GM23248 (cell line): ENCODE measurements around the gene POLG2. TPM values are rescaled to one million over a fixed set of nuclear protein-coding genes. Genes with fewer than 3 reads are reported as not detected.
A peak's percentile ranks its signal among the peaks of the same experiment; 100 is the strongest.
"Not testable (repeated sequence)": the region's sequence is repeated elsewhere in the genome, so short reads cannot be mapped to it uniquely, and the experiment has no call there.

Experiments
- DNase-seq: peaks from one replicate; pipeline ENCODE4 v3.0.0-alpha.2; 2015
- H2AFZ ChIP-seq: fragments of 200-600 bp; sonication (generic); 2 replicates; pipeline ENCODE4 v1.6.1; 2016; ENCODE audit warnings: antibody characterized with exemption
- H3F3A ChIP-seq: fragments of 200-600 bp; sonication (generic); 2 replicates; pipeline ENCODE4 v1.6.1; 2016; ENCODE audit warnings: mild to moderate bottlenecking, antibody characterized with exemption, mixed run types; ENCODE audit not compliant: insufficient read depth
- H3K27ac ChIP-seq: fragments of 200-600 bp; sonication (generic); 2 replicates; pipeline ENCODE4 v1.5.1; 2016; ENCODE audit warnings: mild to moderate bottlenecking
- H3K27me3 ChIP-seq: fragments of 200-600 bp; sonication (generic); replicated peaks from 2 replicates; pipeline ENCODE4 v1.6.1; 2016; ENCODE audit warnings: mild to moderate bottlenecking; ENCODE audit not compliant: insufficient read depth
- H3K36me3 ChIP-seq: fragments of 200-600 bp; sonication (generic); 2 replicates; pipeline ENCODE4 v1.6.1; 2016; ENCODE audit warnings: low read depth, mild to moderate bottlenecking
- H3K4me1 ChIP-seq: fragments of 200-600 bp; sonication (generic); 2 replicates; pipeline ENCODE4 v1.6.1; 2016; ENCODE audit warnings: mild to moderate bottlenecking; ENCODE audit not compliant: insufficient read depth
- H3K4me2 ChIP-seq: fragments of 200-600 bp; sonication (generic); one replicate; pipeline ENCODE4 v1.6.1; 2016; ENCODE audit warnings: mild to moderate bottlenecking; ENCODE audit not compliant: unreplicated experiment
- H3K4me3 ChIP-seq: fragments of 200-600 bp; sonication (generic); 2 replicates; pipeline ENCODE4 v1.5.1; 2016; ENCODE audit warnings: mild to moderate bottlenecking
- H3K79me2 ChIP-seq: fragments of 200-600 bp; sonication (generic); 2 replicates; pipeline ENCODE4 v1.6.1; 2016; ENCODE audit warnings: mild to moderate bottlenecking; ENCODE audit not compliant: insufficient read depth
- H3K9ac ChIP-seq: fragments of 200-600 bp; sonication (generic); 2 replicates; pipeline ENCODE4 v1.6.1; 2016; ENCODE audit warnings: mild to moderate bottlenecking
- H3K9me2 ChIP-seq: fragments of 200-600 bp; sonication (generic); 2 replicates; pipeline ENCODE4 v1.6.1; 2016; ENCODE audit warnings: mixed run types, mild to moderate bottlenecking, moderate library complexity; ENCODE audit not compliant: insufficient read depth
- H3K9me3 ChIP-seq: fragments of 200-600 bp; sonication (generic); one replicate; pipeline ENCODE4 v1.6.1; 2017; ENCODE audit warnings: low read depth
- H4K20me1 ChIP-seq: fragments of 200-600 bp; sonication (generic); 2 replicates; pipeline ENCODE4 v1.6.0; 2016; ENCODE audit not compliant: insufficient read depth
- EZH2 ChIP-seq: fragments of 200-600 bp; sonication (generic); IDR thresholded peaks from 2 replicates; pipeline ENCODE4 v1.6.1; 2018; ENCODE audit warnings: antibody characterized with exemption, mild to moderate bottlenecking; ENCODE audit not compliant: insufficient read depth, poor library complexity, severe bottlenecking
- EZH2phosphoT487 ChIP-seq: fragments of 200-600 bp; sonication (generic); IDR thresholded peaks from 2 replicates; pipeline ENCODE4 v1.6.1; 2018; ENCODE audit warnings: antibody characterized with exemption, moderate library complexity, mild to moderate bottlenecking, low read depth; ENCODE audit not compliant: insufficient read depth
- WGBS, 2 experiments: methylation state at CpG; one replicate each; pipeline ENCODE4 v1.1.6; 2015 to 2017; ENCODE audit warnings: low lambda C conversion rate in 2 of 2, low coverage in 1 of 2; ENCODE audit errors: missing lambda C conversion rate in 2 of 2; 5-methylcytosine and 5-hydroxymethylcytosine counted together
- in situ Hi-C: fragments of 300-500 bp; cut with MboI; formaldehyde crosslinking; loops from 2 replicates; pipeline ENCODE4 v1.15.0; 2020
- polyA plus RNA-seq: library from polyadenylated mRNA; unstranded; fragments of >200 nt; fragmentation: Nextera tagmentation; extraction: Ambion mirVana; gene quantifications from 2 replicates; pipeline ENCODE4 v1.2.1, GENCODE V29; 2016
- total RNA-seq: library from RNA; depleted of rRNA; stranded (reverse); fragments of >200 nt; shearing (Covaris generic); gene quantifications from 2 replicates; pipeline ENCODE4 v1.2.3, GENCODE V29; 2014

POLG2 gene
- total and polyA plus RNA-seq, 2 experiments from 2014 or later: 3.4 to 8.6 TPM

DNA sequence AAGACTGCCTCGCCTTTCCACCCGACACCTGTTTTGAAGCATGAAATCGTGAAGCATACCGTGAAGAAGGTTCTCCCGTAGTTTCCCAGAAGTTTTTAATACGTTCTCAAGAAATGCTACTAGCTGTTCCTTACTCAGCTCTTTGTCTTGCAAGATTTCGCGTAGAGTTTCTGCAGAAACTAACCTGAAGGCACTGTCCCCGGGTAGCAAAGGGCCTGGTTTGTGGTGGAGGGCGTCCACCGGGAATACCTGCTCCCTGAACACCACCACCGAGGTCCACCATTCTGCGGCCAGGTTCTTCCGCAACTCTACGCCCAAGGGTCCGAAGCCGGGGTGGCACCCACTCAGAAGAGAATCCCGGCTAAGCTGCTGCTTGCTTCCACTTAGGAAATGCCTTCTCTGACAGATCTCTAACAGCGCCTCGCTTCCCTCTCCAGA lies 487 bp downstream of the POLG2 start:
- peaks cover 50% of the 10 kb centered on the region for H3F3A ChIP-seq
- peak overlapping the region; percentile 87 for H3K4me3 ChIP-seq
- H3K4me2 ChIP-seq: peak overlapping the region; percentile 80
- no peak for TF ChIP-seq EZH2phosphoT487
- TF ChIP-seq EZH2: no peak
- peak; percentile 71 for DNase-seq
- peaks cover 64% of the 10 kb centered on the region for H3K79me2 ChIP-seq
- H3K9me3 ChIP-seq: no peaks in the 10 kb centered on the region
- peak overlapping the region; percentile 86 for H3K27ac ChIP-seq
- H3K36me3 ChIP-seq: peaks cover 38% of the 10 kb centered on the region
- in situ Hi-C loops: no loop called here
- no peaks in the 10 kb centered on the region for H3K27me3 ChIP-seq
- H3K4me1 ChIP-seq: peaks cover 58% of the 10 kb centered on the region
- peak overlapping the region; percentile 83 for H2AFZ ChIP-seq
- H3K9me2 ChIP-seq: no peaks in the 10 kb centered on the region
- peak overlapping the region; percentile 77 for H3K9ac ChIP-seq
- WGBS, 2 experiments: 1 to 3% methylated on average over 20 of the region's 20 CpGs
- H4K20me1 ChIP-seq: peaks cover 13% of the 10 kb centered on the region; the same call in 1 of the 2 replicates

DNA sequence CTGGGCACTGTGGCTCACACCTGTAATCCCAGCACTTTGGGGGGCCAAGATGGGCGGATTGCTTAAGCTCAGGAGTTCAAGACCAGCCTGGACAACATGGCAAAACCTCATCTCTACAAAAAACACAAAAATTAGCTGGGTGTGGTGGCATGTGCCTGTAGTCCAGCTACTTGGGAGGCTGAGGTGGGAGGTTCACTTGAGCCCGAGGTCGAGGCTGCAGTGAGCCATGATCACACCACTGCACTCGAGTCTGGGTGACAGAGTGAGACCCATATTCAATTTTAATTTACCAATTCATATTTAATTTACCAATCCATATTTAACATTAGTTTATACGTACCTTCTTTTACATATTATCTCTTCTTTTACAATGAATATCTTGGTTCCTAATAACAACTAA lies 1.6 kb downstream of the POLG2 start:
- H3K36me3 ChIP-seq: peaks cover 33% of the 10 kb centered on the region
- H3K9me3 ChIP-seq, H3K27ac ChIP-seq, H2AFZ ChIP-seq, in situ Hi-C loops, DNase-seq, H3K9me2 ChIP-seq, H3K9ac ChIP-seq, H3K27me3 ChIP-seq: not testable (repeated sequence)
- H3F3A ChIP-seq: peaks cover 39% of the 10 kb centered on the region
- peaks cover 53% of the 10 kb centered on the region for H3K79me2 ChIP-seq
- H3K4me3 ChIP-seq: peak overlapping the region; percentile 87
- peak overlapping the region; percentile 80 for H3K4me2 ChIP-seq
- peaks cover 12% of the 10 kb centered on the region; the same call in 1 of the 2 replicates for H4K20me1 ChIP-seq
- WGBS, 2 experiments: 80 to 81% methylated on average over 5 of the region's 5 CpGs
- peaks cover 48% of the 10 kb centered on the region for H3K4me1 ChIP-seq

DNA sequence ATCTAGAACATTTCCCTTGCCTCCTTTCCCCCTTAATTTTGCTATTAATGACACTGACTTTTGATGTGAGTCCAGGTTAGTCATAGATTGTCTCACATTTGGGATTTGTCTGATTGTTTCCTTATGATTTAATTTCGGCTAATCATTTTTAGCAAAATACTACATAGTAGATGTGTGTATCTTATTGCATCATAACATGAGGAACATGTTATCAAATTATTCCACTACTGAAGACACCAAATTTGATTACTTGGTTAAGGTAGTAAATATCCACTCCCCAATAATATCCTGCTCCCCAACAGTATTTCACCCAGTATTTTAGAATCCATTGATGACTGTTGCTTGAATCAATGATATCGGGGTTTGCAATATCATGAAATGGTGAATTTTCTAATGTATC lies 2.7 kb downstream of the POLG2 start:
- TF ChIP-seq EZH2phosphoT487 (no peak), EZH2 (no peak)
- Histone ChIP-seq H3K27me3 (no peaks in the 10 kb centered on the region), H3K79me2 (peaks cover 41% of the 10 kb centered on the region), H3K36me3 (peaks cover 27% of the 10 kb centered on the region), H3K9ac (no peak overlapping the region), H3K27ac (no peak overlapping the region), H4K20me1 (no peaks in the 10 kb centered on the region), H3K4me1 (peaks cover 36% of the 10 kb centered on the region), H3K4me3 (peak overlapping the region; percentile 33; the same call in 1 of the 2 replicates), H3K4me2 (peak overlapping the region; percentile 19), H3F3A (peaks cover 28% of the 10 kb centered on the region), H2AFZ (no peak overlapping the region), H3K9me2 (no peaks in the 10 kb centered on the region), H3K9me3 (no peaks in the 10 kb centered on the region)
- DNase-seq: no peak
- in situ Hi-C loops: loop anchor here (5.0 kb wide), 1 partner anchor 72 kb away; no protein-coding TSS in a partner anchor
- 39 to 45% methylated on average over 2 of the region's 2 CpGs for WGBS, 2 experiments

DNA sequence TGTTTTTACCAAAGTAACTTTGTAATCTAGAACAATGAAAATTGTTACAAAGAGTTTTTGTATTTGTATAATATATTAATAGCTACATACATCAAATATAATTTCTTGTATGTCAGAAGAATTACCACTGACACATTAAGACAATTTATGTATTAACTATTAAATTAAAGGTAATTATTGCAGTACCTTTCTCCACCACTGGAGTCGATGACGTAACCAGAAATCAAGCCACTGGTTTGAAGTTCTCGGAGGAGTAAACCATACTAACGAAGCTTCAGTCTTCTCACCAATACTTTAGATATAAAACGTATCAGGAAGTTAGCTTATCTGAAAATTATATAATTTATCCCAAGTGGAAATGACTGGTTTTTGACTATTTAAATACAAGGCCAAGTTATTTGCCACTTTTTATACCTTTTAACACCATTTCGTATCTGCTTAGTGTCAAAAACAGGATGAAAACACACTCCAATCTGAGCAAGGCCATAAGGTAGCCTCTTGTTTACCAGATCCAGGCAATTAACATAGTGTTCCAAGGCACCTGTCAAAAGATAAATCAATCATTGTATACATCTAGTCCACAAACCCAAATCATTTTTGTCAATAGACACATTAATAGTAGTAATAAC lies 4.3 kb downstream of the POLG2 start:
- Histone ChIP-seq H3K4me2 (no peak overlapping the region), H2AFZ (no peak overlapping the region), H3K4me3 (no peak overlapping the region), H3F3A (peaks cover 12% of the 10 kb centered on the region), H3K79me2 (peaks cover 31% of the 10 kb centered on the region), H3K9ac (no peak overlapping the region), H3K36me3 (peaks cover 16% of the 10 kb centered on the region; the same call in 1 of the 2 replicates), H3K9me3 (no peaks in the 10 kb centered on the region), H3K27ac (no peak overlapping the region), H3K27me3 (no peaks in the 10 kb centered on the region), H4K20me1 (no peaks in the 10 kb centered on the region), H3K9me2 (no peaks in the 10 kb centered on the region), H3K4me1 (peaks cover 21% of the 10 kb centered on the region)
- in situ Hi-C loops: loop anchor here (5.0 kb wide), 1 partner anchor 70 kb away; no protein-coding TSS in a partner anchor
- WGBS, 2 experiments: 75 to 78% methylated on average over 6 of the region's 6 CpGs
- DNase-seq: peak; percentile 49
- TF ChIP-seq EZH2phosphoT487: no peak
- no peak for TF ChIP-seq EZH2
